Testis (tissue), 2 donors: ENCODE results near the gene VAMP4.

ENCODE experiments used
- CTCF ChIP-seq, 3 experiments: fragments of 450-650 bp in 2 of 3; fragments of 200-600 bp in 1 of 3; sonication (generic) in 1 of 3; IDR thresholded peaks; one replicate each; pipeline ENCODE4 v1.5.1; 2016 to 2019; ENCODE audit warnings: antibody characterized with exemption in 3 of 3, mild to moderate bottlenecking in 2 of 3, moderate library complexity in 1 of 3
- POLR2A ChIP-seq: fragments of 450-650 bp; IDR thresholded peaks from one replicate; pipeline ENCODE4 v1.6.1; 2017; ENCODE audit warnings: antibody characterized with exemption, mild to moderate bottlenecking, moderate library complexity

- TF ChIP-seq CTCF (IDR thresholded peaks at IDR 0.05) (no peak), POLR2A (no peak)
Observed at GRCh38 chr1:171676823-171677222, 65.0 kb downstream of the VAMP4 start.
